Measurements from ENCODE around the gene TAF1C.

DNA sequence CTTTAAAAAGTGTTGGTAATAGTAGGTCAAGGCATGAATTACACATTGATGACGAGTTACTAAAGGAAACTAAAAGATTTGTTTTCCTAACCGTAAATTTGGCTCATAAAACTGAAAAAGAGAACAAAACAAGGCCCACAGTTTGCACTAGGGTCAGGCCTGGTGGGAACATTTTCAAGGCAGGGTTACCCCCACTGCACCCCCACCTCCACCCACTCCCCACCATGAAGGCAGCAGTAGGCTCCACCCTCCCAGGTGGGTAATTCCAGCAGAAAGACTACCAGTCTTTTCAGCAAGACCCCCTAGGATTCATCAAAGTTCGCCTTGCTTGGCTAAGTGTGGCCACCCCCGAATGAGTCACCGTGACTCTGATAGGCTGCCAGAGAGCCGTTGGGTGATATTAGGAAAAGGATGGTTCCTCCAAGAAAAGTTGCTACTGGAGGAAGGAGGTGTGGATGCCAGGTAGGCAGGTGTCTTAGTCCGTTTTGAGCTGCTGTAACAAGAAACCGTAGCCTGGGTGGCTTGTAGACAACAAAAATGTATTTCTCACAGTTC, 33.1 kb downstream of the TAF1C start:
- TF ChIP-seq, protein P1, sequence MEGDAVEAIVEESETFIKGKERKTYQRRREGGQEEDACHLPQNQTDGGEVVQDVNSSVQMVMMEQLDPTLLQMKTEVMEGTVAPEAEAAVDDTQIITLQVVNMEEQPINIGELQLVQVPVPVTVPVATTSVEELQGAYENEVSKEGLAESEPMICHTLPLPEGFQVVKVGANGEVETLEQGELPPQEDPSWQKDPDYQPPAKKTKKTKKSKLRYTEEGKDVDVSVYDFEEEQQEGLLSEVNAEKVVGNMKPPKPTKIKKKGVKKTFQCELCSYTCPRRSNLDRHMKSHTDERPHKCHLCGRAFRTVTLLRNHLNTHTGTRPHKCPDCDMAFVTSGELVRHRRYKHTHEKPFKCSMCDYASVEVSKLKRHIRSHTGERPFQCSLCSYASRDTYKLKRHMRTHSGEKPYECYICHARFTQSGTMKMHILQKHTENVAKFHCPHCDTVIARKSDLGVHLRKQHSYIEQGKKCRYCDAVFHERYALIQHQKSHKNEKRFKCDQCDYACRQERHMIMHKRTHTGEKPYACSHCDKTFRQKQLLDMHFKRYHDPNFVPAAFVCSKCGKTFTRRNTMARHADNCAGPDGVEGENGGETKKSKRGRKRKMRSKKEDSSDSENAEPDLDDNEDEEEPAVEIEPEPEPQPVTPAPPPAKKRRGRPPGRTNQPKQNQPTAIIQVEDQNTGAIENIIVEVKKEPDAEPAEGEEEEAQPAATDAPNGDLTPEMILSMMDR (IDR thresholded peaks at IDR 0.05), result no peak
- TF ChIP-seq POLR2AphosphoS5 (IDR thresholded peaks at IDR 0.05), result no peak
- no peak for TF ChIP-seq POLR2A (IDR thresholded peaks at IDR 0.05)

All from suprapubic skin (tissue), 4 donors.